Measurements from ENCODE around the gene LLPH. TPM values are rescaled to one million over a fixed set of nuclear protein-coding genes. Genes with fewer than 3 reads are reported as not detected.

LLPH gene
- 48.0 to 52.1 TPM (median 51.6 TPM) in 5 replicates for total RNA-seq (2022; extraction: Qiagen RNA extraction)

DNA sequence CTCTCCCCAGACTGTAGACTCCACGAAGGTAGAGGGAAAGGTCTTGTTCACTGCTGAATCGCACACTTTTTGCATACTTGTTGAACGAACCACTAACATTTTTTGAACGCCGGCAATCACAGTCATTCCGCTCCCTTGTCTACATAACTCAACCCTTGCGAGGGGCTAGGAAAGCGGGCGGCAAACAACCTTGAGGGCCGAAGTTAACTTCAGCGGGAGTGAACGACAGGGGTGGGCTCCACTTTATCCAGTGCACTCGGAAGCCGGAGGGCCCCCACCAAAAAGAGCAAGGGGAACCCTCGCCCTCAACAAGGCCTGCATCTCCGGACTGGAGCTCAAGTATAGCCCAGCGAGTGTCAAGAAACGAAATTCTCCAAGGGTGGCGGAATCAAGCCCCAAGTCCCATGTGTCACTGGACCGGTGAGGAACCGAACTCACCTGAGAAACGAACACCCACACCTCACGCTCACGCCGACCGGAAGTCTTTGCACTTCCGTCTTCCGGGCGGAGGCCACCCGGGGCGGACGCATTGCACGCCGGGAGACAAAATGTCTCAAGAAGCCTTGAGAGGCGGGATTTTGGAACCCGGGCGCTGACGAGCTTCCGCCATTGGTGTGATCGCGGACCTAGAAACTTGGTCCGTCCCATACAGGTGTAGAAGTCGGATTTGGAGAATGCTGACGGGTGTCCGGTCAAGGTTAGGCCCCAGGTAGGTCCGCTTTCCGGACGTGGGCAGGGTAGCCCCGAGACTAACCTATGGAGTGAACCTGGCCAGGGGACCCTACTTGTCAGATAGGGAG, at the start of gene LLPH:
Gene LLPH, minus strand, starts transcription at position 484 of the 800 bp plus-strand sequence. CDS start 1,644 bp downstream, outside the sequence.

DNA sequence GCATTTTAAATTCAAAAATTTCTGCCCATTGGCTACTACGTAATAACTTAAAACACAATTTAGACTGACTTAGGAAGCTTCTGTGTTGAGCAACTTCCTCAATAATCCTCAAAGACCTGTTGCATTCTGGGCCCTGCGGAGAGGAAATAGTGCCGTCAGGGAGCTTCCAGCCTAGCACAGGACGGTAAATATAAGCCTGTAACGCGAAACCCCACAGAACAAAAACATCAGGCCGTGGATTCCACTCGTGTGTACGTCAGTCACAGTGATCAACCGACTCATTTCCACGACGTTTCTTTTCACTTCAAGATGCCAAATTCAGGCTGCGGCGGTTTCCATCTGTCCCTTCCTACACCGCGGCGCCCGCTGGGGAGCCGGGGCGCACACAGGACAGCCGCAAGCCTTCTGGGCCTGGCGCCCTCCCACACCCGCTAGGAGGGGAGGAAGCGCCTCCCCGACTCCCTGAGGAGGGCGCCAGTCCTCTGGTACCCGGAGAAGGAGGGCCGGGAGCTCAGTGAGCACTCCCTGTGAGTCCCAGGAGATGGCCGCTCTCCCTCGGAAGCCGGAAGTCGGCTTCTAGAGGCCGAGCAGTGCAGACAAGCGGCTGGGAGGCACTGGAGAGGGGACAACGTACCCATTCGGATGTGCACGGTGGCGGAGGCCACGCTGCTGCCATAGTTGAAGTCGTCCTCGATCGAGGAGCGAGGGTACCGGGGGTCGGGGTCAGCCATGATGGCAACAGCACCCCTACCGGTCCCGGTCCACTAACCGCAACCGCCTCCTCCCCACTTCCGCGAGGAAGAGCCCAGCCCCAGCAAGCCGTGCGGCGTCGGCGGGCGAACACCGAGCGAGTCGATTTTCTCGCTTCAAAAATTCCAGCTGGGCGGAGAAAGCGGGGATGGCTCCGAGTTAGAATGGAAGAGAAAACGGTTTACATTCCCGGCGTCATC, 38.9 kb upstream of the LLPH start, which contains the start of gene TMBIM4:
Gene TMBIM4, minus strand, starts transcription at position 776 of the 950 bp plus-strand sequence. Its CDS starts 45 bp downstream, at position 731.

Other genes with a start within 250 kb of the LLPH start
- gene TMBIM4, start 39.2 kb upstream of the LLPH start, total RNA-seq (2022; extraction: Qiagen RNA extraction), result 42.7 to 52.5 TPM (median 49.8 TPM) in 5 replicates
- 1.0 to 1.6 TPM (median 1.4 TPM) in 5 replicates for gene IRAK3, start 58.5 kb upstream of the LLPH start, total RNA-seq (2022; extraction: Qiagen RNA extraction)
- gene HELB, start 171.7 kb upstream of the LLPH start, total RNA-seq (2022; extraction: Qiagen RNA extraction), result 0.80 to 1.3 TPM (median 1.2 TPM) in 5 replicates

All from A549 treated with AZD2906 at 1 μM for 4 hours (cell line).